PC-9 (cell line): ENCODE results near the gene C1orf159.

Experiments
- CTCF ChIP-seq: fragments of 200-600 bp; sonication (generic); conservative IDR thresholded peaks from 2 replicates; pipeline ENCODE4 v1.6.1; 2017; ENCODE audit warnings: mixed run types, antibody characterized with exemption, mild to moderate bottlenecking, moderate library complexity
- EZH2 ChIP-seq: fragments of 200-600 bp; sonication (generic); IDR thresholded peaks from 2 replicates; pipeline ENCODE4 v1.8.0; 2017; ENCODE audit warnings: antibody characterized with exemption, low read depth

- no peak for TF ChIP-seq EZH2
- no peak for TF ChIP-seq CTCF
These were observed 69.6 kb downstream of the C1orf159 start for GRCh38 chr1:1046243-1046642.
